ENCODE measurements around the gene SCTR.

SCTR gene

DNA sequence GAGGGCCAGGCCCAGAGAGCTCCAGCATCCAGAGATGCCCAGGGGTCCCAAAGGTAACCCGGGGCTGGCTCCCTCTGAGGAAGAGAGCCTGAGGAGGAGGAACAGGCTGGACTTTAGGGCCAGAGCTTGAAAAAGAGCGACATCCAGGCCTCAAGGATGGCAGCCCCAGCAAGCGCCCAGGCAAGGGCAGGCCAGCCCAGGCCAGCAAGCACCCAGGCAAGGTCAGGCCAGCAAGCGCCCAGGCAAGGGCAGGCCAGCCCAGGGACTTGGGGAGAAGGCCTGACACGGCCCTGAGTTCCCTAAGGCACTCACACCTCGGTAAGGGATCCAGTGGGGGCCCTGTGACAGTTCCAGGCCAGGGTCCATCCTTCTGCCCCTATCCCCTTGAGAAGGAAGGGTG is 127.1 kb downstream of the SCTR start:
- 87% methylated on average over 6 of the region's 6 CpGs for WGBS
- Histone ChIP-seq H3K27me3 (ENCODE audit: insufficient read depth, low read length) (no peaks in the 10 kb centered on the region; the same call in 1 of the 2 replicates), H3K9me3 (ENCODE audit: insufficient read depth, low read depth, low read length) (no peaks in the 10 kb centered on the region), H3K4me3 (ENCODE audit: low read length) (no peak overlapping the region), H3K36me3 (ENCODE audit: insufficient read depth, low read length) (no peaks in the 10 kb centered on the region), H3K27ac (ENCODE audit: low read depth, low read length) (no peak overlapping the region), H3K9ac (ENCODE audit: low read depth, low read length) (no peak overlapping the region), H3K4me1 (ENCODE audit: insufficient read depth, low read length) (no peaks in the 10 kb centered on the region)

DNA sequence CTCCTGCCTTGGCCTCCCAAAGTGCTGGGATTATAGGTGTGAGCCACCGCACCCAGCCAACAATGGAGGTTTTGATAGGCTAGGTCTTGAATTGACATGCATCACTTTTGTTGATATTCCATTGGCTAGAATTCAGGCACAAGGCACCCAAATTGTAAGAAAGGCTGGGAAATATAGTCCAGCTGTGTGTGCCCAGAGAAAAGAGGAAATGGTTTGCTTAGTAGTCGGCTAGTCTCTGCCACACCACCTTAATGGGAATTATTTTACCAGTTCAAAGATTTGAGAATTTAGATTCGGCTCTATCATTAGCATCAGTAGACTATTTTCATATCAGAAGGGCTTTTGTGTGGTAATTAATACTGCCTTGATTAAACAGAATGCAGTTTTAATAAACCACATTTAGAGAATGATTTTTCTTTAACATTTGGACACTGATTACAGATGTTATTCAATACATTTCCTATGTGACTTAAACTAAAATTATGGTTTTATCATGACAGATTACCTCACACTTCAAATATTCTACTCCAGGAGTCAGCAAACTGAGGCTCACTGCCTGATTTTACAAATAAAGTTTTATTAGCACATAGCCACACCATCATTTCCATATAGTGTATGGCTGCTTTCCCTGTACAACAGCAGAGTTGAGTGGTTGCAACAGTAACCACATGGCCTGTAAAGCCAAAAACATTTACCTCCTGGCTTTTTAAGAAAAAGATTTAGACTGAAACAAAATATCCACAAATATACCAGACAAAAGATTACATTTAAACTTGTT is 130.1 kb downstream of the SCTR start:
- Histone ChIP-seq H3K27ac (ENCODE audit: low read depth, low read length) (no peak overlapping the region), H3K36me3 (ENCODE audit: insufficient read depth, low read length) (no peaks in the 10 kb centered on the region), H3K4me1 (ENCODE audit: insufficient read depth, low read length) (peaks cover 8% of the 10 kb centered on the region), H3K27me3 (ENCODE audit: insufficient read depth, low read length) (no peaks in the 10 kb centered on the region; the same call in 1 of the 2 replicates), H3K9ac (ENCODE audit: low read depth, low read length) (no peak overlapping the region), H3K4me3 (ENCODE audit: low read length) (no peak overlapping the region), H3K9me3 (ENCODE audit: insufficient read depth, low read depth, low read length) (no peaks in the 10 kb centered on the region)
- WGBS, result 93% methylated on average over 2 of the region's 3 CpGs

Data from HUES64 (cell line).